Measurements from ENCODE around the gene TEX29. TPM values are rescaled to one million over a fixed set of nuclear protein-coding genes. Genes with fewer than 3 reads are reported as not detected.

TEX29 gene
- total RNA-seq, 1 donor from 2014 or later, result not detected

DNA sequence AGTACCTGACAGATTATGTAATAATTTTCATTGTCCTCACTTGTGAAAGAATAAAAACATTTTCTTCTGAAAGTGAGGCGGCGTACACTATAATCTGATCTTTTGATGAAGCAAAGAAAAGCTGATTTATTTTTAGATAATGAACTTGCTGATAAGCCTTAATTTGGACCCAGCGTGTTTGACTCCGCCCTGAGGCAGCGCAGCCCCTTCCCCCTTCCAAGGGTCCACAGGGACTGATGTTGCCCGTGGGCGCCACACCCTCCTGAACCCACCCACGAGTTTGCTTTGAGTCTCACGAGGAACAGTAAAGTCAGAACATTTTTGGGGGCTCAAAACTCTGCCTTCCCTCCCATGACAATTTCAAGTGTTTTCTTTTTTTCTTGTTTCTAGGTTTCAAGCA, 40.0 kb downstream of the TEX29 start:
- intact Hi-C loops (cut with DNase I), result no loop called here
- DNase-seq, result no peak
- no peak for ATAC-seq (ENCODE audit: poor library complexity)

DNA sequence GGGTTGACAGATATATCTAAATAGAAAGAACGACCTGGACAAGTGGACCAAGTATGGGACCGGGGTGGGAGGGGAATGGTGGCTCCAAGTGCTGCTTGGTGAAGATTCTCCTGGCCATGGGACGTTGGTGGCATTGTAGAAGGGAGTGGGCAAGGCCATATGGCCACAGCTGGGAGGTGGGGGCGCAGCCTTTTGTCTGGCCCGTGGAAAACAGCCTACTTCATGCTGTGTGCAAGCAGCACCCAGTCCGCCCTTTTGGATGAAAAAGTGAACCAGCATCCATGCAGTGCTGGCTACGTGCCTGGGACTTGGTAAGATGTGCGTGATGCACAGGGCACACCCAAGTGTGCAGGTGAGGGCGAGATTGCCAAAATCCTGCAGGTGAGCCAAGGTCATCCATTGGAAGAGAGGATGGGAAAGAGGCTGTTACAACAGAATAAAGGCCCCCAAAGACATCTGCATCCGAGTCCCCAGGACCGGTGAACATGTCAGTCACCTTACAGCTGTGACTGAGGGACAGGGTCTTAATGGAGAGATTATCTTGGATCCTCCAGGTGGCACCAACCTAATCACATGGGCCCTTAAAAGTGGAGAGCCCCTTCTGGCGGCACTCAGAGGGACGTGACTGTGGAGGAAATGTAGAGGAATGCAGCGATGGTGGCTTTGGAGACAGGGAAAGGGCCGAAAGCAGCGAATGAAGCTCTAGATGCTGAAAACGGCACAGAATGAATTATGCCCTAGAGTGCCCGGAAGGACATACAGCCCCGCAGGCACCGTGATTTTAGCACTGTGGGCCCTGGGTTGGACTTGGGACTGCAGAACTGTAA, 40.8 kb downstream of the TEX29 start:
- ATAC-seq (ENCODE audit: poor library complexity) (no peak), DNase-seq (no peak)
- intact Hi-C loops (cut with DNase I), result no loop called here

DNA sequence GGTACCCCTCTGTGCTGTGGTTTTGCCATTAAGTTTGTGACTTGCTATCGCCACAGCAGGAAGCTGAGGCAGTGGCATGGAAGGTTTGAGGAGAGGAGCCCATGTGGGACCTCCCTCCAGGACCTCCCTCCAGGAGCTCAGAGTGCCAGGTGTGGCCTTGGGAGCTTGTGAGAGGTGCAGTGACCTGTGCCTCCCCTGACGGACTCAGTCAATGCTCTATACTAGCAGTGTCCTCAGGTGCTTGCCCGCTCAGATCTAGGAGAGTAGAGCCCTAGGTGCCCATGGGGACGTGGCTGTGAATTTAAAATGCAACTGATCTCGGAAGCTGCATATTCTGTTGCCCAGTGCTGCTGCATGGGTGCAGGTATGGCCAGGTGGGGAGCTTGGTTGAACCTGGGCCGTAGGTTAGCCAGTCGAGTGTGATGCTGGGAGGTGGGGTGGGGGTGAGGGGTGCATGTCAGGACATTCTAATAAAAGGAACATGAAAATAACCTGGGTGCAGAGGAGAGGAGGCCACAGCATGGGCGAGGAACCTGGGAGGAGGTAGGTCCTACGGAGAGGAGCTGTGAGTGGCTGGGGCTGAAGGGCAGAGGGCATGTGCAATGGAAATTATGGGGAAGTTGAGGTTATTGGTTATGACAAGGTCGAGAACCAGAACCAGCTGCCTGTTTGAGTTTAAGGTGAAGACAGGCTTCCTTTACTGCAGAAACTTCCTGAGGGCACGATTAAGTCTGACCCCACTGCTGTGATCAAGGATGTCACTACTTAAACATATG, 41.6 kb downstream of the TEX29 start:
- DNase-seq, result no peak

DNA sequence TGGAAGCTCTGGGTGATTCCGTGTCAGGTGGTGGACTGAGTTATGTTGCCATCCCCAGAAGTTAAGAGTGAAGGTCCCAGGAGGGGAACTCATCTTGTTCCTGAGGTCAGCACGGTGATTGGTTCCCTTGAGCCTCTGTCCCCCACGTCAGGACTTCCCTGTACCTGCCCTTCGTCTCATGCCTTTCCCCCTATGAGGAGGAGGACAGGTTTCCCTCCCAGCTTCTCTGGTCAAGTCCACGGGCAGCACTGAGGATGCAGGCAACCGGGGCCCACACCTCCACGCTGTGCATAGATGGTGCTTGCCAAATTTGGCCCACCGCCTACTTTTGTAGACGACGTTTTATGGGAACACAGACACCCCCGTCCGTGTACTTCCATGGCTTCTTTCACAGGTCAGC, 42.7 kb downstream of the TEX29 start:
- ATAC-seq (ENCODE audit: poor library complexity) (no peak), DNase-seq (no peak)
- intact Hi-C loops (cut with DNase I), result no loop called here

More for the DNA sequence above, 41.6 kb downstream of the TEX29 start:
- intact Hi-C loops (cut with DNase I), result no loop called here
- ATAC-seq (ENCODE audit: poor library complexity), result no peak

DNA sequence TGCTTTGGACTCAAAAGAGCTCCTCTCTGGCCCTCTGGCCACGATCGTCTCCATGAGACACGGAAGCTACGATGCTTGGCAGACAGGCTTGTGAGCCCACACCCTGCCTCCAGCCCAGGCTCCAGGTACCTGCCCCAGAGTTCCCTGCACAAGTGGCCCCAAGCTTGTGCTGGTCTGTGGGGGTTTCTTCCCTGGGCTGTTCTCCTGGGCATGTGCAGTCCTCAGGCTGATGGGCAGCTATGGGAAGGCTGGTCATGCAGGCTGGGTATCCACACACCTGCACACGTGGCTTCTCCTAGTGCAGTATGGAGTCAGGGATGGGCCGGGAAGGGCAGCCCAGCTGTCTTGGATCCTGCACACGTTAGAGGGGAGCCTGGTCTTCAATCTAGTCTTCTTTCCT, 43.1 kb downstream of the TEX29 start:
- intact Hi-C loops (cut with DNase I), result no loop called here
- no peak for DNase-seq
- no peak for ATAC-seq (ENCODE audit: poor library complexity)

DNA sequence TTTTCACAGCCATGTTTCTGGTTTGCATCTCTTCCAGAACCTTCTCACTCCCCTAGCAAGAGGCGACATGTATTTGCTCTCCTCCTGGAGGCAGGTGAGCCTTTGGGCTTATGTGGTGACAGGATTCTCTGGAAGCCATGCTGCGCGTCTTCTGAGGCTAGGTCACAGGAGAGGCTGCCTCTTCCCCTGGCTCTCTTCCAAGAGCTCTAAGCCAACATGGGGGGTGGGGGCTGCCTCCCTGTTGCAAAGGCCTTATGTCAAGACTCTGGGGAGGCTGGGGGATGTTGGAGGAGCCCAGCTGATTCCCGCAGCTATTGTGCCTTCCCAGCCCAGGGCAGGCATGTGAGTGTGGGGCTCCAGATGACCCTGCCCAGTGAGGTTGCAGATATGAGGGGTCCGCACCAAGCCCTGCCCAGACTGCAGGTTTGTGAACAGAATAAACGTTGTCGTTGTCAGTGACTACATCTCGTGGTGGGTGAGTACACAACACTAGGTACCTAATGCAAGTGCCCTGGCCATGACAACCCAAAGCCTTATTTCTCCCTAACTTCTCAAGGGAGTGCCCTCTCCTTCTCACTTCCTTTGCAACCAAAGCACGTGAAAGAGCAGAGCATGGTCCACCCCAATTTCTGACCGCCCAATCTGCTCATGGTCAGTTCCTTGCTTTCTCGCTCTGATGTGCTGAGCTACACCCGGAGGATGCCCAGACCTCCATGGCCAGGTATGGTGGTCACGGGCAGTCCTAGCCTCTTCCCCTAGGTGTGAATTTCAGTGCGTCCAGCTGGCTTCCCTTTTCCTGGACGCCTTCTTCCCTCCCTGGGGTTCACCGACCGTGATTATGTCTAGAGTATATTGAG, 44.9 kb downstream of the TEX29 start:
- no peak for ATAC-seq (ENCODE audit: poor library complexity)
- intact Hi-C loops (cut with DNase I), result no loop called here
- no peak for DNase-seq

DNA sequence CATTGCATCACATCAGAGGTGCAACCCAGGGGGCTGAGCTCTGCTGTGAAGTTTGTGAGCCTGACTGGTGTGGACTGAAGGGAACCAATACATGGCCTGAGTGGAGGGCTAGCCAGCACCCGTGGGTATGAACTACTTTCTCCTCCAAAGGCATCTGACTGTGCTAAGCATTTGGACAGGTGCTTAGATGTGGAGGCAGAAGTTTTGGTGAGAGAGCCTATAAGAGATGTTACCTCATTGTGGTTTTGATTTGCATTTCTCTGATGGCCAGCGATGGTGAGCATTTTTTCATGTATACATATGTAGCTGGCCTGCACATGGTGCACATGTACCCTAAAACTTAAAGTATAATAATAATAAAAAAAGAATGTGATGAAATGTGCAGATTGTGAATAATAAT, 46.9 kb downstream of the TEX29 start:
- intact Hi-C loops (cut with DNase I), result no loop called here
- ATAC-seq (ENCODE audit: poor library complexity), result no peak
- DNase-seq, result no peak

DNA sequence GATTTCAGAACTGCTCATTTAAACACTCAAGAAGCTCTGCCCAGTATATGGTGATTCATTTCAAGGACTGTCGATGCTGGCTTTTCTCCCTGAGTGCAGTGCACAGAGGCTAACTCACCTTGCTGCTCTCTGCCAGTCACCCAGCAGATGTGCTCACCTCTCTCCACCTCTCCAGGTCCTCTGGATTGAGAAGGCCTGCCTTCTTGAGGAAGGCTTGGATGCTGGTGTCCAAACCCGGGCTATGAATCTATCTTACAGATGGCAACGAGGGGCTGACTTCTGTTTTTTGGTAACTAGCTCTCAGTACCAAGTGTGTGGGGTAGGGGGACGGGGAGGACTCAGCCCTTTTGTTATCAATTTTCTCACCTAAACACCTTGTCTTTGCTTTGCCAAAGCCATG, 47.6 kb downstream of the TEX29 start:
- DNase-seq, result no peak
- no peak for ATAC-seq (ENCODE audit: poor library complexity)
- intact Hi-C loops (cut with DNase I), result no loop called here

DNA sequence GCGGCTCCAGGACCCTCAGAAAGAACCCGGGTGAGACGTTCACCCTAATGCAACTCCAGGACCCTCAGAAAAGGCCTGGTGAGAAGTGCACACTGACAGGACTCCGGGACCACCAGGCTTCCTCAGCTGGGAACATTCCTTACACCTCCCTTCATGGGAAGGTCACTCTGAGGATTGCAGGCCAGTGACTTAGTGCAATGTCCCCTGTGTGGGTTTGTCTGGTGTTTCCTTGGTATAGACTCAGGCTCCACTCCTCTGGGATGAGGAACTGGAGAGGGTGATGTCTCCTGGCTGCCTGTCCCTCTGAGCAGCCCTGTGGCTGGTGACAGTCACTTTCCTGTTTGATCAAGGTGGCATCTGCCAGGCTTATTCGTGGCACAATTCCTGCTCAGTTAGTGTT, 49.7 kb downstream of the TEX29 start:
- intact Hi-C loops (cut with DNase I), result no loop called here
- ATAC-seq (ENCODE audit: poor library complexity) (no peak), DNase-seq (no peak)

DNA sequence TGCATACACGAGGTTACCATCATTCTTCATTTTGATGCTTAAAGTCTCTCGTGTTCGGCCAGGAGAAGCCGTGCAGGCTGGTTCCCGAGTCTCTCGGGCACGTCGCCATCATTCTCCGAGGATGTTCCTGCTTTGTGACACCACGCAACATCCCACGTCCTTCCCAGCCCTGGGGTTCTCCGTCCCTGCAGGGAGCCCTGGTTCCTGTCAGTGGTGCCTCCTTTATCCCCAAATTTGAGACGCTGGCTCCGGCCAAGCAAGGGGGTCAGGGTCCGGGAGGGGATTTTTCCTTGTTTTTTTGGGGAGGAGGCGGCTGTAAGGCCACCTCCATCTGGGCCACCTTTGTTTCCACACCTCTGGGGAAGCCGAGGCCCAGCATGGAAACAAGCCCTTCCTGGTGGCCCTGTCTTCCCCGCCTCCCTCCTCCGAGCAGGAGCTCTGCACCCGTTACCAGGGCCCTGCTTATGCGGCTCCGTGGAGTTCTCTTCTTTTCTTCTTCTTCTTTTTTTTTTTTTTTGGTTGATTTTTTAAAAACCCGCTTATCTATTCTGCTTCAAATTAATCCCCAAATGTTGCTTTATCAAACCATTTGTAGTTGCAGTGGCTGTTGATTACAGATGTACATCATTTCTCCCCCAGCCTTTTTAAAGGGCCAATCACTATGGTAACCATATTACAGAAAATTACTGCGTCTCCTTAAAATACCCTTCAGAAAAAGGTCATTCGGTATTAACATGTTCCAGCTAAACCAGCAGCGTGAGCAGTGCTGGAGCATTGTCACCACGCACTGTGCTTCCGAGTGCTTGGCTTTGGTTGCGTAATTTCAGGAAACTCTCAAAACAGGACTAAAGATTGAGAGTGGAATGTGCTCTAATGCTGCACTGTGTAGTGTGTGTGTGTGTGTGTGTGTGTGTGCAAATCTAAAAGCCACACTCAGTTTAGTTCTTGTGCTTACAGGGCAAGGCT, 50.4 kb downstream of the TEX29 start:
- no peak for ATAC-seq (ENCODE audit: poor library complexity)
- DNase-seq, result no peak
- intact Hi-C loops (cut with DNase I), result no loop called here

DNA sequence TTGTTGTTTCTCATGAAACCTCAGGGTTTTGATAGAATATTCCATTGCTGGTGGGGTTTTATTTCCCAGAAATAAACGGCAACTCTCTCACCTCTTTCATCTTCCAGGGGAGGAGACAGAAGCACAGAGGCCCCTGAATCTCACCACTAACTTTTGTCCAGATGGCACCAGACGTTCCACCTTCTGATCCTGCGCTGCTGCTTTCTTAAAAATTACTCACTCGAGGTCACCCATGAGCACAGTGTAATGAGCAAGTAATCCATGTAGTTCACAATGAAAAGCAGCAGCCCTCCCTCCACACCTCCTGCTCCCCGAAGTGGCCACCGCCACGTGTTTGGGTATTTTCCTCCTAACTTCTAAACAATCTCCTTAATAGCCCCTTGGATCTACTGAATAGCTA, 51.3 kb downstream of the TEX29 start:
- no peak for ATAC-seq (ENCODE audit: poor library complexity)
- intact Hi-C loops (cut with DNase I), result no loop called here
- no peak for DNase-seq

DNA sequence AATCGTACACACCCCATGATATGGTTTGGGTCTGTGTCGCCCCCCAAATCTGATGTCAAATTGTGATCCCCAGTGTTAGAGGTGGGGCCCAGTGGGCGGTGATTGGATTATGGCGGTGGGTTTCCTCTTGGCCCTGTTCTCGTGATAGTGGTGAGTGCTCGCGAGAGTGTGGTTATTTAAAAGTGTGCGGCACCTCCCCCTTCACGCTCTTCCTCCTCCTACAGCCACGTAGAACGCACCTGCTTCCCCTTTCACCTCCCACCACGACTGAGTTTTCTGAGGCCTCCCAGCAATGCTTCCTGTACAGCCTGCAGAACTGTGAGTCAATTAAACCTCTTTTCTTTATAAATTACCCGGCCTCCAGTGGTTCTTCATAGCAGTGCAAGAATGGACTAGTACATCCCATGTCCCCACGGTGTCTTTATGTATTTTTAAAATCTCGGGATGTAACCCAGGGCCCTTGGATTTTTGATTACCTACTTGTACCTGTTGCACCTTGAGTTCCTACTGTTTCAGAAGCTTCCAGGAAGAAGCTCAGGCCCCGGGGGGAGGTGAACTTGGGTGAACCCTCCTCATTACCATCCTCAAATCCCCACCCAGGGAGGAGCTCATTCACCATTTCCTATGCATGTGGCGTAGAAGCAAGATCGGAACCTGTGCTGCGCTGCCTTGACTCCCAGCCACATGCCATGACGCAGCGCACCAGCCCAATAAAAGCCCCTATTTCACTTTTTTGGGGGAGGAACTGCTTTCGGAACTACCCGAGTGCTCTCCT, 52.4 kb downstream of the TEX29 start:
- intact Hi-C loops (cut with DNase I), result no loop called here
- no peak for ATAC-seq (ENCODE audit: poor library complexity)
- no peak for DNase-seq

DNA sequence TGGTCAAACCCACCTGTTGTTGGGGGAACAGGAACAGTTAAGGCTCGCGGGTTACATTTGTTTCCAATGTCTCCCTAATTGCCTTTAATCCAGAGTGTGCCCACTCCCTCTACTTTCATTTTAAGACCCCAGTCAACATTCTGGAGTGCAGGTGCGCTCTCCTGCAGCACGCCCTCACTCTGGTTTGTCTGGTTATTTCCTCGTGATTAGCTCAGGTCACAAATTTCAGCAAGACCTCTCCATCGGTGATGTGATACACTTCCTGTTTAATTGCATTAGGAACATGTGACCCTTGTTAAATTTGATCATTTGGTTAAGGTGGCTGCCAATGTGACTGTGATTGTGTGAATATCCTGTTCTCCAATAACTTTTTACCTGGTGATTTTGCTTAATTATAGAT, 53.0 kb downstream of the TEX29 start:
- no peak for DNase-seq
- ATAC-seq (ENCODE audit: poor library complexity), result no peak
- intact Hi-C loops (cut with DNase I), result no loop called here

DNA sequence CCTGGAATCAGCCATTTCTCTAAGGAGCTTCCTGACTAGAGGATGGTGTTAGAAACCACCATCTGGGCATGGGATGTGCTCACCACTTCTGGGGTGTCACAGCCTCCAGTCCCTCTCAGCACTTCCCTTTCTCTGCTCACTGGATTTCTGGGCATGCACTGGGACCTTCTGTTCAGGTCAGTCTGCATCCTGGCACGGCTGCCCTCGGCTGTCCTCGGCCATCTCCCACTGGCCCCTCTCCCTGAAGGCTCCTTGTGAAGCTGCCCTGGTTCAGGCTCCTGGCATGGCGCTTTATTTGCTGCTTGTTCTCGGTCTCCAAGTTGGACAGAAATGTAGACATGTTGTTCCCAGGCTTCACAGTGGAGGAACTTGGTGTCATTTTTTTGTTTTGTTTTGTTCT, 60.0 kb downstream of the TEX29 start:
- DNase-seq (no peak), ATAC-seq (ENCODE audit: poor library complexity) (no peak)
- intact Hi-C loops (cut with DNase I), result no loop called here

DNA sequence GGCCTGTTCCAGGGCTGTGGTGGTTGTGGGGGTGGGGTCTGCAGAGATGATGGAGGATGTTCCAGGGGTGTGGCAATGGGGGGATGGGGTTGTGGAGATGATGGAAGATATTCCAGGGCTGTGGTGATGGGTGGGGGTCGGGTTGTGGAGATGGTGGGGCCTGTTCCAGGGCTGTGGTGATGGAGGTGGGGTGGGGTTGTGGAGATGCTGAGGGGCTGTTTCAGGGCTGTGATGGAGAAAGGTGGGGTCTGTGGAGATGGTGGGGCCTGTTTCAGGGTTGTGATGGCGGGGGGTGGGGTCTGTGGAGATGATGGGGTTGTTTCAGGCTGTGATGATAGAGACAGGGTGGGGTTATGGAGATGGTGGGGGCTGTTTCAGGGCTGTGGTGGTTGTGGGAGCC, 62.0 kb downstream of the TEX29 start:
- no peak for DNase-seq
- ATAC-seq (ENCODE audit: poor library complexity), result no peak
- intact Hi-C loops (cut with DNase I), result no loop called here

DNA sequence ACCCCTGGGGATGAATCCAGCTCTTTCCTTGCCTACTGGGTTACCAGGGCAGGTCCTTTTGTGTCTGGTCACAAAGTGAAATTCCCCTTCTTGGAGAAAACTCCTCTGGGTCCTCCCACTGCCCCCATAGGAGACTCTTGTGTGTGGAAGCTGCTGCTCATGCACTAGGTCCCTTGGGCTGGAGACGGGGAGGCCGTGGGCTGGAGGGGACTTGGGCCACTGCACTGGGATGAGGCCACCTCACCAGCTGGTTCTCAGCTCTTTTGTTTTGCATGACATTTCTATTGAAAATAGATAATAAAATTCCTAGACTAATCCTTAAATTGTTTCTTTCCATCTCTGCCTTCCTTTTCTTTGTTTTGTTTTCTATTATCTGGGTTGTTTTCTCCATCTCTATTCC, 62.4 kb downstream of the TEX29 start:
- intact Hi-C loops (cut with DNase I), result no loop called here
- ATAC-seq (ENCODE audit: poor library complexity), result no peak
- no peak for DNase-seq

DNA sequence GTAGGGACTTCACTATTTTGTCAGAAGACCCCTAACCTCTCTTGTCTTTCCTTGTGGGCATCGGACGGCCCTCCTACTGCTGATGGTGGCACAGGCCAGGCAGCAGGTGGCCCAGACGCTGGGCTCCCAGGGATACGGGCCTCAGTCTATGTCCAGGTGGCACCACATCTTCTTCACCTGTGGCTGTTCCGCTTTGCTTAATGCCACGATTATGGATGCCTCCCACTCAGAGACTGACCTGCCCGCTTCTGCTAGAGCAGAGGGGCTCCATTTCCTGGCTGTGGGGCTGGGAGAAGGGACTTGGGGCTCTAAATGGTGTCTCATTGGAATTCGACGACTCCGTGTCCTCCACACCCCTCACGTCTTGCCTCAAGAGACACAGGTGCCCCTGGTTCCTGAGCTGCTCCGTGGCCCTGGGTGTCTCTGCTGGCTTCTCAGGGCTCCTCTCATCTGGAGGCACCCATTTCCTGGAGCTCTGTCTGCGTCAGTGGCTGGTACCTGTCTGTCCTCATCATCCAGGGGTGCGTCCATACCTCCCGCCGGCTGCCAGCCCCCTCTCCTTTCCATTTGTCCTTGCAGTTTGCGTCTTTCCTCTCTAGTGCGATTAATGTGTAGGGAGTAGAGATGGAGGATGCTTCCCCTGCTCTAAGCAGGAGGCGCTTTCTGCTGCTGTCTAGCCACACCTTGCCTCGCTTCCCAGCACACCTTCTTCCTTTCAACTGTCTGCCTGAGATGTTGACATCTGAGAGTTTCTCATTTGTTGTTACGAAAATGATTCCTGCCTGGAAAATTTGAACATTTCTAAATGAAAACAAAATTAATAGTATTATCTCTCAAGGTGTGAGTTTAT, 63.4 kb downstream of the TEX29 start:
- no peak for ATAC-seq (ENCODE audit: poor library complexity)
- intact Hi-C loops (cut with DNase I), result no loop called here
- no peak for DNase-seq
